Neutrophil (primary cell): ENCODE data around the gene ATP8B1.

ENCODE experiments used
- H3K27ac ChIP-seq: fragments of 200-600 bp; sonication (generic); 2 replicates; pipeline ENCODE4 v1.5.1; 2016; ENCODE audit warnings: mild to moderate bottlenecking, moderate library complexity
- H3K27me3 ChIP-seq: fragments of 200-600 bp; sonication (generic); 2 replicates; pipeline ENCODE4 v1.6.0; 2016; ENCODE audit warnings: mild to moderate bottlenecking
- H3K36me3 ChIP-seq: fragments of 200-600 bp; sonication (generic); 2 replicates; pipeline ENCODE4 v1.5.1; 2017
- H3K4me1 ChIP-seq, 2 experiments: fragments of 200-600 bp in 1 of 2; sonication (generic) in 1 of 2; 1 replicate in 1 of 2; 2 replicates in 1 of 2; pipeline versions ENCODE4 v1.5.1 to v1.6.1; 2013 to 2016; ENCODE audit warnings: low read depth in 1 of 2, low read length in 1 of 2, mild to moderate bottlenecking in 1 of 2, moderate library complexity in 1 of 2; ENCODE audit not compliant: control insufficient read depth in 1 of 2, insufficient read depth in 1 of 2
- H3K4me3 ChIP-seq, 2 experiments: fragments of 200-600 bp in 1 of 2; sonication (generic) in 1 of 2; 1 replicate in 1 of 2; 2 replicates in 1 of 2; pipeline ENCODE4 v1.5.1; 2013 to 2016; ENCODE audit warnings: low read depth in 1 of 2, low read length in 1 of 2, mild to moderate bottlenecking in 1 of 2, moderate library complexity in 1 of 2
- H3K9me3 ChIP-seq: fragments of 200-600 bp; sonication (generic); 2 replicates; pipeline ENCODE4 v1.5.1; 2016
- TF ChIP-seq, protein P1 (sequence below): fragments of 200-600 bp; sonication (generic); IDR thresholded peaks from 2 replicates; pipeline ENCODE4 v1.5.1; 2016; ENCODE audit warnings: antibody characterized with exemption

Gene ATP8B1

DNA sequence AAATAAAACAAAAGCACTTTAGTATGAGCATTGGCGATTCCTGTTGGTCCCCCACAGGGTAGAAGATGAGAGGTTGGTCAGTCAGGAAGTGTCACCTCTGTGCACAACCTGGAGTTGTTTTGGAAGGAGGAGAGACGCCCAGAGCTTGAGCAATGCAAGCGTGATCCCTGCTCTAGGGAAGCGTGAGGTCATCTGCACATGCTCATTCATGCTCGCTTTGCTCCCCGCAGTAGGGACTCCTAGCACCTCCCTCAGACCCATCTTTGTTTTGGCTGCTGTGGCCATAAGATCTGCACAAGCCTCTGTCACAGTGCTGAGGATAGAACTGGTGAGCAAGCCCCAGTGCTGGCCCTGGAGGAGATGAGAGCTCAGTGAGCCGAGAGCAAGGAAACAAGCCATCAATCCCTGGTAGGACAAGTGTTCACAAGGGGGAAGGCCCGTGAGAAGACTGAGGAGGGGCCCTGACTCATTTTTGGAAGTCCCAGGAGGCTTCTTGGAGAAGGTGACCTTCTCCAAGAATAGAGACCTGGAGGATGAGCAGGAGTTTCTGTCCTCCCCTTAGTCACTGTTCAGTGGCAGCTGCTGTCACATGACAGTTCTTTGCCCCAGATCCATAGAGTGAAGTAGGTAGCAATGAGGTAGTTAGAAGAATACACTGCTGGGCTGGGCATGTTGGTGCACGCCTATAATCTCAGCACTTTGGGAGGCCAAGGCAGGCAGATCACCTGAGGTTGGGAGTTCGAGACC, 13.3 kb upstream of the ATP8B1 start:
- H3K36me3 ChIP-seq: no peaks in the 10 kb centered on the region
- TF ChIP-seq, protein P1, sequence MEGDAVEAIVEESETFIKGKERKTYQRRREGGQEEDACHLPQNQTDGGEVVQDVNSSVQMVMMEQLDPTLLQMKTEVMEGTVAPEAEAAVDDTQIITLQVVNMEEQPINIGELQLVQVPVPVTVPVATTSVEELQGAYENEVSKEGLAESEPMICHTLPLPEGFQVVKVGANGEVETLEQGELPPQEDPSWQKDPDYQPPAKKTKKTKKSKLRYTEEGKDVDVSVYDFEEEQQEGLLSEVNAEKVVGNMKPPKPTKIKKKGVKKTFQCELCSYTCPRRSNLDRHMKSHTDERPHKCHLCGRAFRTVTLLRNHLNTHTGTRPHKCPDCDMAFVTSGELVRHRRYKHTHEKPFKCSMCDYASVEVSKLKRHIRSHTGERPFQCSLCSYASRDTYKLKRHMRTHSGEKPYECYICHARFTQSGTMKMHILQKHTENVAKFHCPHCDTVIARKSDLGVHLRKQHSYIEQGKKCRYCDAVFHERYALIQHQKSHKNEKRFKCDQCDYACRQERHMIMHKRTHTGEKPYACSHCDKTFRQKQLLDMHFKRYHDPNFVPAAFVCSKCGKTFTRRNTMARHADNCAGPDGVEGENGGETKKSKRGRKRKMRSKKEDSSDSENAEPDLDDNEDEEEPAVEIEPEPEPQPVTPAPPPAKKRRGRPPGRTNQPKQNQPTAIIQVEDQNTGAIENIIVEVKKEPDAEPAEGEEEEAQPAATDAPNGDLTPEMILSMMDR: no peak
- H3K4me3 ChIP-seq: no peak overlapping the region
- no peaks in the 10 kb centered on the region for H3K4me1 ChIP-seq
- no peak overlapping the region for H3K27ac ChIP-seq
- H3K27me3 ChIP-seq: no peaks in the 10 kb centered on the region
- H3K9me3 ChIP-seq: no peaks in the 10 kb centered on the region

DNA sequence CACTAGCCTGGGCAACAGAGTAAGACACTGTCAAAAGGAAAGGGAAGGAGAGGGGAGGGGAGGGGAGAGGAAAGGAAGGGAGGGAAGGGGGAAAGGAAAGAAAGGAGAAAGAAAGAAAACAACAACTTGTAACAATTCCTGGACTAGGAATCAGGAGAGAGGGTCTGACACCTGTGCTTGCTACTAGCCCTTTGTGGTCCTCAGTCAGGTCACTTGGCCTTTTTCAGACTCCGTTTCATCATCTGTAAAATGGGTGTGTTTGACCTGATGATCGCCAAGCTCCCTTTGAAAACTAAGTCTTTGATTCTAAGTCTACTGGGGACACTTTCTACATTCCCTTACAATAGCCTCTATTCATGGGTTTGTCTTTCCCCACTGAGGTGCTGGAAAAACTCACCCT, 11.4 kb upstream of the ATP8B1 start:
- Histone ChIP-seq H3K4me1 (no peaks in the 10 kb centered on the region), H3K36me3 (no peaks in the 10 kb centered on the region), H3K9me3 (no peaks in the 10 kb centered on the region), H3K27me3 (no peaks in the 10 kb centered on the region), H3K4me3 (no peak overlapping the region), H3K27ac (no peak overlapping the region)
- TF ChIP-seq, protein P1: no peak

- Histone ChIP-seq H3K36me3 (no peaks in the 10 kb centered on the region), H3K4me1 (no peaks in the 10 kb centered on the region), H3K27me3 (no peaks in the 10 kb centered on the region), H3K9me3 (no peaks in the 10 kb centered on the region), H3K27ac (no peak overlapping the region), H3K4me3 (no peak overlapping the region)
- TF ChIP-seq, protein P1: no peak
Measured at GRCh38 chr18:57813245-57813644, 10.1 kb upstream of the ATP8B1 start.

- Histone ChIP-seq H3K4me1 (no peaks in the 10 kb centered on the region), H3K27ac (no peak overlapping the region), H3K36me3 (no peaks in the 10 kb centered on the region), H3K9me3 (no peaks in the 10 kb centered on the region), H3K4me3 (no peak overlapping the region), H3K27me3 (peaks cover 10% of the 10 kb centered on the region)
- TF ChIP-seq, protein P1: no peak
Measured at GRCh38 chr18:57812126-57812477, 9.0 kb upstream of the ATP8B1 start.

GRCh38 chr18:57811477-57812125, 8.5 kb upstream of the ATP8B1 start:
- no peaks in the 10 kb centered on the region for H3K4me1 ChIP-seq
- no peak overlapping the region for H3K27ac ChIP-seq
- no peaks in the 10 kb centered on the region for H3K9me3 ChIP-seq
- no peak overlapping the region for H3K4me3 ChIP-seq
- no peaks in the 10 kb centered on the region for H3K36me3 ChIP-seq
- TF ChIP-seq, protein P1: no peak
- peaks cover 15% of the 10 kb centered on the region for H3K27me3 ChIP-seq
